OCI-LY7 (cell line): Measurements from ENCODE around the gene CCT8L2. TPM values are rescaled to one million over a fixed set of nuclear protein-coding genes. Genes with fewer than 3 reads are reported as not detected.
"Not testable (repeated sequence)": the region's sequence is repeated elsewhere in the genome, so short reads cannot be mapped to it uniquely, and the experiment has no call there.

Experiments used
- BruUV-seq: library from RNA; stranded (reverse); fragments of 400-500 nt; replicated peaks from 2 replicates; lab custom pipeline; 2021; lab: Mats Ljungman, UMichigan
- CTCF ChIA-PET: fragments of 300-600 bp; sonication (Branson Sonifier 250); formaldehyde crosslinking; loops from one replicate; lab custom pipeline; 2022; ENCODE audit warnings: antibody characterized with exemption; ENCODE audit not compliant: unreplicated experiment; lab: Charles Lee
- POLR2A ChIA-PET: fragments of 300-600 bp; sonication (Branson Sonifier 250); formaldehyde crosslinking; loops from one replicate; lab custom pipeline; 2022; ENCODE audit warnings: antibody characterized with exemption; lab: Charles Lee
- DNase-seq: peaks from one replicate; pipeline ENCODE4 v3.0.0-alpha.2; 2015; ENCODE audit warnings: low spot score
- H2AFZ ChIP-seq: fragments of 200-600 bp; sonication (generic), shearing (Covaris generic); 2 replicates; pipeline ENCODE4 v1.6.1; 2014; ENCODE audit warnings: mild to moderate bottlenecking, antibody characterized with exemption, low read length, moderate library complexity
- H3K27ac ChIP-seq: fragments of 200-600 bp; sonication (generic); 2 replicates; pipeline ENCODE4 v1.5.1; 2014; ENCODE audit warnings: mixed run types, low read depth, mild to moderate bottlenecking, moderate library complexity, low read length, inconsistent platforms; ENCODE audit not compliant: poor library complexity, severe bottlenecking
- H3K36me3 ChIP-seq: fragments of 200-600 bp; sonication (generic); 2 replicates; pipeline ENCODE4 v1.6.1; 2014; ENCODE audit warnings: mild to moderate bottlenecking, antibody characterized with exemption, low read length, moderate library complexity, mixed read lengths; ENCODE audit not compliant: insufficient read depth
- H3K4me1 ChIP-seq: fragments of 200-600 bp; sonication (generic); 2 replicates; pipeline ENCODE4 v1.5.1; 2014; ENCODE audit warnings: mild to moderate bottlenecking, low read length; ENCODE audit not compliant: insufficient read depth, poor library complexity, severe bottlenecking
- H3K4me2 ChIP-seq: fragments of 200-600 bp; sonication (generic); 2 replicates; pipeline ENCODE4 v1.6.1; 2014; ENCODE audit warnings: mild to moderate bottlenecking, low read length
- H3K4me3 ChIP-seq: fragments of 200-600 bp; sonication (generic); 2 replicates; pipeline ENCODE4 v1.5.1; 2014; ENCODE audit warnings: mild to moderate bottlenecking, low read depth, low read length; ENCODE audit not compliant: poor library complexity, severe bottlenecking
- H3K79me2 ChIP-seq: fragments of 200-600 bp; sonication (generic); 2 replicates; pipeline ENCODE4 v1.6.1; 2016; ENCODE audit warnings: low read depth, mild to moderate bottlenecking, low read length, moderate library complexity, mixed read lengths; ENCODE audit not compliant: insufficient read depth
- H3K9me2 ChIP-seq: fragments of 200-600 bp; sonication (generic); 2 replicates; pipeline ENCODE4 v1.6.1; 2016; ENCODE audit warnings: mild to moderate bottlenecking, low read length, mixed read lengths; ENCODE audit not compliant: insufficient read depth
- H3K9me3 ChIP-seq: fragments of 200-600 bp; sonication (generic); 2 replicates; pipeline ENCODE4 v1.6.1; 2014; ENCODE audit warnings: mild to moderate bottlenecking, mixed run types, low read length, mixed read lengths
- H4K20me1 ChIP-seq: fragments of 200-600 bp; sonication (generic); 2 replicates; pipeline ENCODE4 v1.6.1; 2014; ENCODE audit warnings: mild to moderate bottlenecking, antibody characterized with exemption, low read length, moderate library complexity, mixed read lengths; ENCODE audit not compliant: insufficient read depth
- CTCF ChIP-seq: fragments of 200-600 bp; sonication (generic); conservative IDR thresholded peaks from 2 replicates; pipeline ENCODE4 v1.5.1; 2014; ENCODE audit warnings: mild to moderate bottlenecking, antibody characterized with exemption, low read length, moderate library complexity, mixed read lengths
- EZH2phosphoT487 ChIP-seq: fragments of 200-600 bp; sonication (generic); IDR thresholded peaks from 2 replicates; pipeline ENCODE4 v1.6.1; 2018; ENCODE audit warnings: low read depth, borderline replicate concordance, mild to moderate bottlenecking, mixed run types, antibody characterized with exemption, low read length, moderate library complexity, mixed read lengths
- intact Hi-C: fragments of 100-400 bp; cut with micrococcal nuclease; formaldehyde crosslinking; loops from one replicate; pipeline ENCODE4 v1.10.0; 2022; ENCODE audit not compliant: unreplicated experiment
- total RNA-seq, 2 experiments: library from RNA; depleted of rRNA in 1 of 2; stranded (reverse); fragments of >200 nt in 1 of 2; shearing (Covaris generic) in 1 of 2; gene quantifications; 2 replicates each; pipeline ENCODE4 v1.2.3, GENCODE V29; 2014 to 2022

The CCT8L2 gene
- total RNA-seq, 2 experiments from 2014 or later: not detected

DNA sequence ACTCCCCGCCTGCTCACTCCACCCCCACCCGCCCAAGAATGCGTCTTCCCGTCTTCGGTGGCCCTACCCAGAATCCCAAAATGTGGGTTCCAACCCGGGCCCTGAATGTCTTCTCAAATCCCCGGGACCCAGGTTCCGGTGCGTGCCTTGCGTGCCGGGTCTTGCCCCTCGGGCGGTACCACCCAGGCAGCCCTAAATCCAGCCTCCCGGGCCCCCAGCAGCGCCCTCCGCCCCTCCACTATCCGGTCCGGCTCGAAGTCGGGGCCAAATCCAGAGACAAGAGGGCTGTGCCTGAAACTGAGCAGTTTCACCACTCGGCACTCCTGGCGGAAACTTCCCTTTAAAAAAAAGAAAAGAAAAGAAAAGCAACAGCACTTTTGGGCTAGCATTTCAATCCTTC lies 16.3 kb upstream of the CCT8L2 start:
- H3K4me3 ChIP-seq: no peak overlapping the region
- H4K20me1 ChIP-seq: no peaks in the 10 kb centered on the region
- H3K9me2 ChIP-seq: no peaks in the 10 kb centered on the region
- intact Hi-C loops: no loop called here
- no peaks in the 10 kb centered on the region for H3K9me3 ChIP-seq
- H3K36me3 ChIP-seq: no peaks in the 10 kb centered on the region
- POLR2A ChIA-PET: interaction anchor here (0.6 kb wide), 1 partner anchor 29 kb away, joined by 3 read pairs; no protein-coding TSS in a partner anchor
- H3K4me1 ChIP-seq: no peaks in the 10 kb centered on the region
- H3K79me2 ChIP-seq: no peaks in the 10 kb centered on the region
- TF ChIP-seq EZH2phosphoT487 (no peak), CTCF (no peak)
- BruUV-seq: no TSS peak
- DNase-seq: no peak
- H3K27ac ChIP-seq: no peak overlapping the region
- H3K4me2 ChIP-seq: no peak overlapping the region
- H2AFZ ChIP-seq: no peak overlapping the region
- CTCF ChIA-PET: no interaction called here

DNA sequence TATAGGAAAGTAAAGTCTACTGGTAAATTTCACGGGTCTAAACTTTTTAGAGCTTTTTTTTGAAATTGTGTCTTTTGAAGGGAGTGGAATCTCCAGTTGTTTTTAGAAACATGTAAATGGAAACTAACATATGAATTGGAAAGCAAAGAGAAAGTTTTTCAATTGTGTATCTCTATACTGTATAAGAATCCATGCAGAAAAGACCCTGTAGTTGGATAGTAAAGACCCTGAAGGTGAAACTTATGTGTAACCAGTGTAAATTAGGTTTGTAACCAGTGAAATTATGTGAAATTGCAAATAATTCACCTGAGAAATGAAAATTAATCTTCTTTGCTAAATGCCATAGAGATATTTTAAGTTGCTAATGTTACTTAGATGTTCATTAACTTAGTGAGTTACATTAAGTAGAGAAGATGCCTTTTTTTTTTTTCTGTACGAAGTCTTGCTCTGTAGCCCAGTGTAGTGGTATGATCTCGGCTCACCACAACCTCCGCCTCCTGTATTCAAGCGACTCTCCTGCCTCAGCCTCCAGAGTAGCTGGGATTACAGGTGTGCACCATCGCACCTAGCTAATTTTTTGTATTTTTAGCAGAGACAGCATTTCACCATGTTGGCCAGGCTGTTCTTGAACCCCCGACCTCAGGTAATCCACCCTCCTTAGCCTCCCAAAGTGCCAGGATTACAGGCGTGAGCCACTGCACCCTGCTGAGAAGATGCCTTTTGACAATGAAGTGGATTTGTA lies 11.8 kb upstream of the CCT8L2 start:
- BruUV-seq, H3K27ac ChIP-seq, H3K4me1 ChIP-seq, CTCF ChIA-PET, H3K79me2 ChIP-seq, DNase-seq, H4K20me1 ChIP-seq, H3K36me3 ChIP-seq, H3K9me2 ChIP-seq, H3K4me3 ChIP-seq, POLR2A ChIA-PET, H3K4me2 ChIP-seq, H3K9me3 ChIP-seq, H2AFZ ChIP-seq, intact Hi-C loops: not testable (repeated sequence)

GRCh38 chr22:16603770-16604242 lies 11.2 kb upstream of the CCT8L2 start:
- H3K27ac ChIP-seq, H3K4me2 ChIP-seq, DNase-seq, POLR2A ChIA-PET, H3K36me3 ChIP-seq, H3K9me2 ChIP-seq, H4K20me1 ChIP-seq, H3K79me2 ChIP-seq, H3K4me3 ChIP-seq, H3K9me3 ChIP-seq, H3K4me1 ChIP-seq, BruUV-seq, H2AFZ ChIP-seq, CTCF ChIA-PET, intact Hi-C loops: not testable (repeated sequence)

- Histone ChIP-seq H3K4me2 (no peak overlapping the region), H3K9me3 (no peaks in the 10 kb centered on the region), H2AFZ (no peak overlapping the region), H4K20me1 (no peaks in the 10 kb centered on the region), H3K4me1 (no peaks in the 10 kb centered on the region), H3K79me2 (no peaks in the 10 kb centered on the region), H3K27ac (no peak overlapping the region), H3K9me2 (no peaks in the 10 kb centered on the region), H3K36me3 (no peaks in the 10 kb centered on the region), H3K4me3 (no peak overlapping the region)
- no peak for DNase-seq
- TF ChIP-seq EZH2phosphoT487 (no peak), CTCF (no peak)
- intact Hi-C loops: no loop called here
- ChIA-PET POLR2A (no interaction called here), CTCF (no interaction called here)
- BruUV-seq: no TSS peak
Observed at GRCh38 chr22:16603448-16603768, 10.8 kb upstream of the CCT8L2 start.

DNA sequence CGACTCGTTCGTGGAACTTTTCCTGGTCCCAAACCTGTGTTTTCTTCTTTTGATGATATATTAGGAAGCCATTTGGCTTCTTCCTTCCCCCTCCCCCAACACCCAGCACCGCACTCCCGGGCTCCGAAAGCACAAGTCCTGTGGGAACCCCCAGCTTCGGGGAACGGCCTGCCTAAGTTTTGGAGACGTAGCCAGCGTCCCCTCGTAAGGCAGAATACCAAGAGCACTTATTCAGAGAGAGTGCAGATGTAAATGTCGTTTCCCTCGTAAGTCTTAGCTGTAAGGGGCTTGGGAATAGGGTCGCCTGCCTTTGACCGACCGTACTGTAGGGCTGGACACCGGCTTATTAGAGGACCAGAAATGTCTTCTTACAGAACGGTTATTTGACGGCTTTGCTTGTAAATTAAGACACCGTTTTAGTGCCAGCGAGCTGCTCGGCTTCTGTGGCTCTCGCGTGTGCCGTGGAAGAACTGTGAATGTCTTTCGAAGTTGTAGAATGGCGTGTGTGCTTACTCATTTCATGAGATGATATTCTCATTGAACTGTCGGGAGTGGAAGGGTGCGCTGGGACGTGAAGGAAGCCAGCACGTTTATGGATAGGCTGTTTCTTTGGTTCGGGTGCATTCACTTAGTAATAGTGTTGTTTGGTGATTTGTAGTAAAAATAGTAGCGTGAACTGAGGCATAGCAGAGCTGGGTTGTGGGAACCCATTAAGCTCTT lies 10.3 kb upstream of the CCT8L2 start:
- H2AFZ ChIP-seq, H4K20me1 ChIP-seq, BruUV-seq, H3K4me2 ChIP-seq, H3K36me3 ChIP-seq, H3K4me1 ChIP-seq, DNase-seq, POLR2A ChIA-PET, H3K9me3 ChIP-seq, CTCF ChIA-PET, H3K27ac ChIP-seq, H3K9me2 ChIP-seq, intact Hi-C loops, H3K4me3 ChIP-seq, H3K79me2 ChIP-seq: not testable (repeated sequence)
